ENCODE data around the gene TRPM4.

GRCh38 chr19:49213791-49214190, 56.2 kb downstream of the TRPM4 start:
- TF ChIP-seq POLR2A (IDR thresholded peaks at IDR 0.05) = no peak
- TF ChIP-seq, protein P1, sequence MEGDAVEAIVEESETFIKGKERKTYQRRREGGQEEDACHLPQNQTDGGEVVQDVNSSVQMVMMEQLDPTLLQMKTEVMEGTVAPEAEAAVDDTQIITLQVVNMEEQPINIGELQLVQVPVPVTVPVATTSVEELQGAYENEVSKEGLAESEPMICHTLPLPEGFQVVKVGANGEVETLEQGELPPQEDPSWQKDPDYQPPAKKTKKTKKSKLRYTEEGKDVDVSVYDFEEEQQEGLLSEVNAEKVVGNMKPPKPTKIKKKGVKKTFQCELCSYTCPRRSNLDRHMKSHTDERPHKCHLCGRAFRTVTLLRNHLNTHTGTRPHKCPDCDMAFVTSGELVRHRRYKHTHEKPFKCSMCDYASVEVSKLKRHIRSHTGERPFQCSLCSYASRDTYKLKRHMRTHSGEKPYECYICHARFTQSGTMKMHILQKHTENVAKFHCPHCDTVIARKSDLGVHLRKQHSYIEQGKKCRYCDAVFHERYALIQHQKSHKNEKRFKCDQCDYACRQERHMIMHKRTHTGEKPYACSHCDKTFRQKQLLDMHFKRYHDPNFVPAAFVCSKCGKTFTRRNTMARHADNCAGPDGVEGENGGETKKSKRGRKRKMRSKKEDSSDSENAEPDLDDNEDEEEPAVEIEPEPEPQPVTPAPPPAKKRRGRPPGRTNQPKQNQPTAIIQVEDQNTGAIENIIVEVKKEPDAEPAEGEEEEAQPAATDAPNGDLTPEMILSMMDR (IDR thresholded peaks at IDR 0.05) = peak in 1 of 12 donors; percentile 13
